HG03558 (cell line): Measurements from ENCODE around the gene ADCY4.
"Not testable (repeated sequence)": the region's sequence is repeated elsewhere in the genome, so short reads cannot be mapped to it uniquely, and the experiment has no call there.

Experiments
- ATAC-seq: cut with Tn5 transposase; IDR thresholded peaks from one replicate; pipeline ENCODE4 v1.9.1; 2021; ENCODE audit warnings: moderate number of reproducible peaks; ENCODE audit not compliant: unreplicated experiment; ENCODE audit errors: extremely low read depth

Gene ADCY4

DNA sequence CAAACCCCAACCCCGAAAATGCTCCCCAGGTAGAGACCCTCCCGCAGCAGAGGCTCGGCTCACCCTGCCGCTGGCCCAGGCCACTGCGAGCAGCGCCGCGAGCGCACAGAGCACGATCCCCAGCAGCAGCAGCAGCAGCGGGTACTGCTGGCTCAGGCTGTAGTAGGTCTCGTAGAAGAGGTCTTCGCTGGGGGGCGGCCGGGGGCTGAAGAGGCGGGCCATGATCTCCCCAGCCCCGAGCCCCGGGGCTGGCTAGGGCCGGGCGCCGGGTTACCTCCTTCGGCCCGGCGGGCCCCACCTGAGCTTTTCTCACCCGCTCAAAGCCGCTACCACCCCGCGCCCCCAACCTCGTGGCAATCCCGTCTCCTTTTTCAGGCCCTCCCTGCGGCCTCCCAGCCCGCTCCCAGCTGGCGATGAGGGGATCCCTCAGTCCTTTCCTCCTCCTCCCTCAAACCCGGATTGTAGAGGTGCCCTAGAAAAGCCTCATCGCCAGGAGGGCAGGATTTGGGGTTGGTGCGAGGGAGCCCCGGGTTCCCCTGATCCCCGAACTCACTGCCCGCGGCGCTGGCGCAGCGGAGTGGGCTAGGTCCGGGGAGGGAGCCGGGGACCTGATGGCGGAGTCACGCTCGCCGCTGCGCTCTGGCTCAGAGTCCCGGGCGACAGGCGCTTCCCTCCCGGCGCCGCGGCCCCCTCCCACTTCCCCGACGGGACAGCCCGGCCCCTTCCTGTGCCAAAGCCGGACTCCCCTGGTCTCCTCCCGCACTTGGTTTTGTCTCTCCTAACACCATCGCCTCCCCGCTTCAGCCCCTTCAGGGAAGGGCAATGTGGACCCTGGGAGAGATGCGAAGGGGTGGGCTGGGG lies at the start of gene ADCY4:
ADCY4 (minus strand) TSS at position 641 of the 861 bp plus-strand sequence; CDS start at position 222, 419 bp downstream.
- ATAC-seq: no peak

DNA sequence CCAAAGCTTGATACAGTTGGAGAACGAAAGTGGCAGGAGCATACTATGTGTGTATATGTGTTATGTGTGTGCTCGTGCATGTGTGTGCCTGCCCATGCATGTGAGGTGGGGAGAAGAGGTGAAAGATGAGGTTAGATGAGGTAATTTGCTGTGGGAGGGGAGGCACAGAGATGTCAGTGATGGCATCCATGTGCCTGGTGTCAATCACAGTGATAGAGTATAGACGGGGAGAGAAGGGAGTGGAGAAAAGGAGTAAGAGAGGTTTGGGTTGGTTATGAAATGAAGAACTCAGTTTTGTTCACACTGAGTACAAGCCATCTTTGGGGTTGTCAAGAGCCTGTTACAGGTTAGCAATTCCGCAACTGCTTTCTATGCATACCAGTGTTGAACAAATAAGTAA lies 49.3 kb upstream of the ADCY4 start:
- no peak for ATAC-seq

DNA sequence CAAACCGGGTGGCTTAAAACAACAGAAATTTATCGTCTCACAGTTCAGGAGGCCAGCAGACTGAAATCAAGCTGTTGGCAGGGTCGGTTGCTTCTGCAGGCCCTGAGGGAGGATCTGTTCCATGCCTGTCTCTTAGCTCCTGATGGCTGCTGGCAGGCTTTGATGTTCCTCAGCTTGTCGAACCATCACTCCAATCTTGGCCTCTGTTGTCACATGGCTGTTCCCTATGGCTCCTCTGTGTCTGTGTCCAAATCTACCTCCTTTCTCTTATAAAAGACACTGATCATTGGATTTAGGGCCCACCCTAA lies 47.1 kb upstream of the ADCY4 start:
- no peak for ATAC-seq

DNA sequence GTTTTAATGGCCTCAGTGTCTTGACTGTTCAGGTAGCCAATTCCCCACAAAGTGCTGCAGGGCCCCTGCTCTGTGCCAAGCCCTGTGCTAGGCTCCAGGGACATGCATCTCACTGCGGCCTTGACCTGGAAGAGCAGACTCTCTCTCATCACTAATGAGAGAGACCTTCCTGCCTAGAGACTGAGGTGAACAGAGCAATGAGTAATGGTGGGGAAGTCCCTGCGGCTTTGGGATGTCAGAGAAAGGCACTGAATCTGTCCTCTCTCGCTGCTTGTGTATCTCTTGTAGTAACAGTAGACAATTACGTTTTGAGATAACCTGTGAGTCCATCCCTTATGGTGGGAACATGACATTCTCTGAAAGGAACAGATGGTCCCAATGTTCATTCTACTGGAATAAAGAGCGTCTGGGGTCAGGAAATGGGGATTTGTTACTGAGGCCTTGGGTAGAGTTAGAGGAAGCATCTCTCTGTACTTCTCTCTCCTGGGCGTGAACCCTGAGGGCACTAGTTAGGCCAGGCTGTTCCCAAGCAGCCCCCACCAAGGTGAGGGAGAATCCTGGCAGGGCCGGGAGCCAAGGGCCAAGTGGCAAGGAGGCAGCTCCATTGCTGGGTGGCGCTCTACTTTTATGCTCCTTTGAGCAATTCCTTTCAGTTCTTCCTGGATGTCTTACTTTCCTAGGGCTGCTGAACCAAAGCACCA lies 46.6 kb upstream of the ADCY4 start:
- no peak for ATAC-seq

DNA sequence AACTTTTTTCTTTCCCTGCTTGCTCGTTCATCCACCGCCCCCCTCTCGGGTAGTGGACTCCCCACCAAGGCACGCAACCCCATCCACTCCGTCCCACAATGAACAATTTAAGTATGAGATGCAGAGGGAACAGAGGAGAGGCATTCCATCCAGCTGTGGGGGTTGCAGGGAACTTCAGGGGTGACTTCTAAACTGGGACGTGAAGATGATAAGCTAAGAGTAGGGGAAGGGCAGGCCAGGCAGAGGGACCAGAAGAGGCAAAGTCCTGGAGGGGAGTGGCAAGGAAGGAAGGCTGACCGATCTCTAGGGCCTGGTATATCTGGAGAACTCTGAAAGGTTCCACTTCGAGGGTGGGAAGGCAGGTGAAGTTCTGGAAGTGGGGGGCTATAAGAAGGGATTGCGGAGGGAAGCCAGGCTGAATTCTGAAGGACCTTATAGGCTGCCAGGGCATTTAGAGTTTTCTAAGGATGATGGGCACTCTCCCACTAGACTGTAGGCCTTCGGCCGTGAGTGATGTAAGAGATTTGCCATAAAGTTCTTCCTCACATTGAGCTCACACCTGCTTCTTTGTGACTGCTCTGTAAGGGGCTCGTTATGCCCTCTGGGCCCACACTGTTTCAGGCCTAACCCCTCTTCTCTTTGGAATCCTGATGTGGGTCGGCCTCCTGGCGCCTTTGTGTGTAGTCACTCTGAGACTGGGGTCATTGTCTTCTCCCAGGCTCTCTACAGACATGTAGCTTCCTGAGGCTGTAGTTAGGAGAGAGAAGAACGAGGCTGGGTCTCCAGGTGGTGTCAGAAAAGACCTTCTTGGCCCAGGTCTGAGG lies 45.2 kb upstream of the ADCY4 start:
- ATAC-seq: no peak

DNA sequence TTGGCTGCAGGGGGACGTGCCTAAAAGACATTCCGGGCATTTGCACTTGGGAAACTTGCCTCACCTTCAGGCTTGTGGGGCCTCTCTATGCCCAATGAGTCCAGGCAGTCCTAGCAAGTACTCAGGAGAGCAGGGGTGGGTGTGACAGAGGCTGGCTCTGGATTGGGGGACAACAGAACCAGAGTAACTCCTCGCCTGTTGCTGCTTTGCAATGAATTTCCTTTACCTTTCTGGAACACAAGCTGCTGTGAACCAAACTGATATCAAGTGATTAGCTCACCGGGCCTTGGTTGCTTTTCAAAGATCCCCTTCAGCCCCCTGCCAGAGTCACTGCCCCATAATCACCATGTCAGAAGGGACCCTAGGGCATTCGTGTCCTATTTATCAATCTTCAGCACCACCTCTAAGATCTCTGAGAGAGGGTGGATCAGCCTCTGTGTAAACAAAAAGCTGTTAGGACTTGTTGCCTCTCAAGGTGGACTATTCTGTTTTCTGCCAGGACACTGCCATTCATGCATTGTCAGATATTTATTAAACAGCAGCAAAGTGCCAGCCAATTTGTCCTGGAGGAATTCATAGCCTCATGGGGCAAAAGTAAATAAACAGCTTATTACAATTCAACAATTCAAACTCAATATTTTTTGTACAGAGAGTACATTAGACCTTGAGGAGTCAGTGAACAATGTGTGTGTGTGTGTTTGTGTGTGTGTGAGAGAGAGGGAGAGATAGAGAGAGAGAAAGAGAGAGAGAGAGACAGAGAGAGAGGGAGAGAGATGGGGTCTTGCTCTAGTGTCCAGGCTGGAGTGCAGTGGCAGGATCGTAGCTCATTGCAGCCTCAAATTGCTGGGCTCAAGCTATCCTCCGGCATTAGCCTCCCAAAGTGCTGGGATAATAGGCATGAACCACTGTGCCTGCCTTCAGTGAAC lies 44.4 kb upstream of the ADCY4 start:
- ATAC-seq: no peak

DNA sequence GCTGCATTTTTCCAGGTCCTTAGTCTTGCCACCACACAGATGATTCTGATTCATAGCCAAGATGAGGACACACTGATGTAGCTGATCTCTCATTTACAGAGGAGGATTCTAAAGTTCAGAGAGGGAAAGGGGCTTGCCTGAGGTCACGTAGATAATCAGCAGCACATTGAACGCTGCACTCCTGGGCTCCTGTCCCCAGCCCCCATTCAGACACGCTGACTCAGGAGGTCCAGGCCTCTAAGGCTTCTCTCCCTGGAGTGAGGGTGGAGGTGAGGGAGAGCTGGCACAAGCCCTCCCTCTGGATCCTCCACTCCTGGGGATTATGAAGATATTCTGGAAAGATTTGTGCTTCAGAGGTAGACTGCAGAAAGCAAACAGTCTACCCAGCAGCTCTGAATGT lies 43.5 kb upstream of the ADCY4 start:
- no peak for ATAC-seq

DNA sequence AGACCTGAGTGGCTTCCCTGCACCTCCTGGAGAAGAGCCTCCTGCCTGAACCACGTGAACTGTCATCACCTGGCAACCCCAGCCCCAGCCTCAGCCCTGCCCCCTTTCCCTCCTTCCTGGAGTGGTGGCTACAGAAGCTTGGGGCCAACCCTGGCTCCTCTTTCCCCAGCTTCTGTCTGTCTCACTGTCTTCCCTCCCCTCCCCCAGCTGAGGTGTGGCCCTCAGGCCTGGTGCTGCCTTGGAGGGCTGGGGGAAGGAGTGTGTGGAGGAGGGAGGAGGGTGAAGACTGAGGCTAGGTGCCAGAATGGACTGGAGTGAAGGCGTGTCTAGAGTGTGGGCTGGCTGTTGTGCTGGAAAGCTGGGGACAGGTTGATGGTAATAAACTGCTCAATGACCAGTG lies 42.8 kb upstream of the ADCY4 start:
- no peak for ATAC-seq

DNA sequence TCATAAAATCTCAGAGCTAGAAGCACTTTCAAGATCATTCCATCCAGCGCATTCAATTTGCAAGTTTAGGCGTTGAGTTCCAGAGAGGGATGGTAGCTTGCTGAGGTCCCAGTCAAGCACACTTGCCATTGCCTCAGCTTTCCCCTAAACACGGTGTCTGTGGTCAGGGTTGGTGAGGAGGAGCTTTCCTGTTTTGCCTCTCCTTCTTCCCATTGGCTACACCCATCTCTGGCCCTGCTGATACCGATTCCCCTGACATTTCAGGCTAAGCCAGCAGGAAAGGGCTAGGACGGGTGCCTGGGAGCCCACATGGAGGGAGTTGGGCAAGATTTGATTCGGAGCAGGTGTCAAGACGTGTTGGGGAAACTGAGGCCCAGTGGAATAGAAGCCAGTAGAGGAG lies 42.3 kb upstream of the ADCY4 start:
- ATAC-seq: no peak

DNA sequence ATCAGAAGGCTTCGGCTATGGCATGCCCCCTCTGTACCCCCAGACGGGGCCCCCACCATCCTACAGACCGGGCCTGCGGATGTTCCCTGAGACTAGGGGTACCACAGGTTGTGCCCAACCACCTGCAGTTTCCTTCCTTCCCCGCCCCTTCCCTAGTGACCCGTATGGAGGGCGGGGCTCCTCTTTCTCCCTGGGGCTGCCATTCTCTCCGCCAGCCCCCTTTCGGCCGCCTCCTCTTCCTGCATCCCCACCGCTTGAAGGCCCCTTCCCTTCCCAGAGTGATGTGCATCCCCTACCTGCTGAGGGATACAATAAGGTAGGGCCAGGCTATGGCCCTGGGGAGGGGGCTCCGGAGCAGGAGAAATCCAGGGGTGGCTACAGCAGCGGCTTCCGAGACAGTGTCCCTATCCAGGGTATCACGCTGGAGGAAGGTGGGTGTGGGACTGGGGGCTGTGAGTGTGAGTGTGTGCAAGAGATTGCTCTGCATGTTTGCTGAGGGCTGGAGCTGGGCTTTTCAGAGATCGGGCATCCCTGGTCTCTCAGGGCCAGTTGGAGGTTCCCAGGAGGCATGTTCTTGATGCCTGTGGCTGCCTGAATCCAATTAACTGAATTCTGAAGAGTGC lies 41.7 kb upstream of the ADCY4 start:
- ATAC-seq: no peak

DNA sequence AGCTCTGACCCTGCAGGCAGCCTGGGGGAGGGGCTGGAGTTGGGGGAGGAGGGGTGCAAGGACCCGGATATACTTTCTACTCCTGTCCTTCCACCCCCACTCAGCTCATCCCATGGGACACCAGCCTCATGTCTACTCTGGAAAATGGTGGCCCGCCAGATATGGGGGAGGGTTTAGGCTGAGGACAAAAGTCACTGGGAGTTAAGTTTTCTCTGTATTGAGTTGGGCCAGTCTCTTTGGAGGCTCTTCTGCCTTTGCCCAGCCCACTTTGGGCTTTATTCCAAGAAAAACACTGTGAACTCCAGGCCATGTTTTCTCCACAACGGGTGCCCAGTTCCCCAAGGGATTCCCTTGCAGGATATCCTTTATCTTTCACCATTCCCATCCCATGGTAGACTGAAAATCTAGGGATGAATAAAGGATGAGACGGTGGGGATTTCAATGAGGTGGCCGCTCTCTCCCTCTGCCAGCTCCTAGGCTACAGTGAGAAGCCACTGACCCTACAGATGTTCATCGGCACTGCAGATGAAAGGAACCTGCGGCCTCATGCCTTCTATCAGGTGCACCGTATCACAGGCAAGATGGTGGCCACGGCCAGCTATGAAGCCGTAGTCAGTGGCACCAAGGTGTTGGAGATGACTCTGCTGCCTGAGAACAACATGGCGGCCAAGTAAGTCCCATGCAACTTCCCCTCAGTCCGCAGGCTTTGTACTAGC lies 38.0 kb upstream of the ADCY4 start:
- ATAC-seq: no peak

DNA sequence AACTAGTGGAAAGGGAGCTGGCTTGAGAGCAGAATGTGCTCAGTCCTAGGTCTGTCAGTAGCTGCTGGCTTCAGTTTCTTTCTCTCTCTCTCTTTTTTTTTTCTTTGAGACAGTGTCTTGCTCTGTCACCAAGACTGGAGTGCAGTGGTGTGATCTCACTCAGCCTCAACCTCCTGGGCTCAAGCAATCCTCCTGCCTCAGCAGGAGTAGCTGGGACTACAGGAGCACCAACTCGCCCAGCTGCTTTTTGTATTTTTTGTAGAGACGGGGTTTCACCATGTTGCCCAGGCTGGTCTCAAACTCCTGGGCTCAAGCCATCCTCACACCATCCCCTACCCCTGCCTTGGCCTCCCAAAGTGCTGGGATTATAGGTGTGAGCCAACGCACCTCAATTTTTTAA lies 36.7 kb upstream of the ADCY4 start:
- not testable (repeated sequence) for ATAC-seq

DNA sequence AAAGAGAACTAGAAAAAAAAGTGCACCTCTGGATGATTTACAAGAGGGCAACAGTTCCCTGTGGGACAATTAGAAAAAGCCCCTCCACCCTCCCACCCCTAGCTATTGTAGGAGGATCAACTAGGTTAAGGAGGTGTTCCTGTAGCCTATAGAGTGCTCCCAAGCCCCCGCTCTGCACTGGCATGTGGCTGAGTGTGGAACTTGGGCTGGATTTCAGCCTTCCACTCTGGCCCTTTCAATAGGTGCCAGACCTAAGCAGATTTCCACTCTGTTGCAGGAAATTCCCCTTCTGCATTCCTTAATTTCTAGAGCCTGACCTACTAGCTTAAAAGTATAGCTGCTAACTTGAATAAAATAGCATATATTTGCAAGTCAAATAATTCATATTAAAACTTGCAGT lies 35.9 kb upstream of the ADCY4 start:
- no peak for ATAC-seq

DNA sequence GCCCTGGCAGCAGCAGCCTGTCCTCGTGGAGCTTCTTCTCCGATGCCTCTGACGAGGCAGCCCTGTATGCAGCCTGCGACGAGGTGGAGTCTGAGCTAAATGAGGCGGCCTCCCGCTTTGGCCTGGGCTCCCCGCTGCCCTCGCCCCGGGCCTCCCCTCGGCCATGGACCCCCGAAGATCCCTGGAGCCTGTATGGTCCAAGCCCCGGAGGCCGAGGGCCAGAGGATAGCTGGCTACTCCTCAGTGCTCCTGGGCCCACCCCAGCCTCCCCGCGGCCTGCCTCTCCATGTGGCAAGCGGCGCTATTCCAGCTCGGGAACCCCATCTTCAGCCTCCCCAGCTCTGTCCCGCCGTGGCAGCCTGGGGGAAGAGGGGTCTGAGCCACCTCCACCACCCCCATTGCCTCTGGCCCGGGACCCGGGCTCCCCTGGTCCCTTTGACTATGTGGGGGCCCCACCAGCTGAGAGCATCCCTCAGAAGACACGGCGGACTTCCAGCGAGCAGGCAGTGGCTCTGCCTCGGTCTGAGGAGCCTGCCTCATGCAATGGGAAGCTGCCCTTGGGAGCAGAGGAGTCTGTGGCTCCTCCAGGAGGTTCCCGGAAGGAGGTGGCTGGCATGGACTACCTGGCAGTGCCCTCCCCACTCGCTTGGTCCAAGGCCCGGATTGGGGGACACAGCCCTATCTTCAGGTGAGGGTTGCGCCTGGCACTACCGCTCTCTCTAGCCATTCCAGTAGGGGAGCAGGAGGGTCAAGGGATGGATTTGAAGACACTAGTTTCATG lies 35.2 kb upstream of the ADCY4 start:
- ATAC-seq: no peak

DNA sequence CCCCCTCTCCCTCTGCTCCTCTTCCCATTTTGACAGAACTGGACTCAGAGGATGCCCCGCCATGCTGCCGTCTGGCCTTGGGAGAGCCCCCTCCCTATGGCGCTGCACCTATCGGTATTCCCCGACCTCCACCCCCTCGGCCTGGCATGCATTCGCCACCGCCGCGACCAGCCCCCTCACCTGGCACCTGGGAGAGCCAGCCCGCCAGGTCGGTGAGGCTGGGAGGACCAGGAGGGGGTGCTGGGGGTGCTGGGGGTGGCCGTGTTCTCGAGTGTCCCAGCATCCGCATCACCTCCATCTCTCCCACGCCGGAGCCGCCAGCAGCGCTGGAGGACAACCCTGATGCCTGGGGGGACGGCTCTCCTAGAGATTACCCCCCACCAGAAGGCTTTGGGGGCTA lies 34.6 kb upstream of the ADCY4 start:
- no peak for ATAC-seq

DNA sequence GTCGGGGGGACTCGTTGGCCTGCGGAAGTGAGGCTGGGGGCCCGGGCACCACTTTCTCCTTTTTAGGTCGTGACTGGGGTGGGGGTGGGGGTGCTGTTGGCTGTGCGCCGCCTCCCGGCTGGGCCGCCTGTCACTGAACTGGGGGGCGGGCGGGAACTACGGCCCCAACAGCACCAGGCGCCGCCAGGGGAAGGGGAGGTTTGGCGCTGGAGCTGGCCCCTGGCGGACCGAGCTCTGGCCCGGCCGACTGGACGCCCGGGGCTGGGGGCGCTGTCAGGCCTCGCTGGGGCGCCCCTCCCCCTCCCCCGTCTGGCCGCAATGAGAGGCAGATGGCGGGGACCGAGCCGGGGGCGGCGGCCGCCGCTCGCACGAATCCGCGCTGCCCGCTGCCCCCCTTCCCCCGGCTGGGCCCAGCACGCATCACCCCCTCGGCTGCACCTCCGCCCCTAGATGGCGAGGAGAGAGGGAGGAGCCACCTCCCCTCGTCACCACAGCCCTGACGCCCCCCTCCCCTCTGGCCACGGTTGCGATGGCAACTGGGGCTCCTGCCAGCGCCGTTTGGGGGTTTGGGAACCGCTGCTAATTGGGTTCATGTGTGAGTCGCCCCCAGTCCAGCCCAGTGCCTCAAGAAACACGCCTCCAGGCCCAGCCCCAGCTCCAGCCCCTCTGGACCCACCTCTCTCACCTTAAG lies 33.8 kb upstream of the ADCY4 start:
- no peak for ATAC-seq

DNA sequence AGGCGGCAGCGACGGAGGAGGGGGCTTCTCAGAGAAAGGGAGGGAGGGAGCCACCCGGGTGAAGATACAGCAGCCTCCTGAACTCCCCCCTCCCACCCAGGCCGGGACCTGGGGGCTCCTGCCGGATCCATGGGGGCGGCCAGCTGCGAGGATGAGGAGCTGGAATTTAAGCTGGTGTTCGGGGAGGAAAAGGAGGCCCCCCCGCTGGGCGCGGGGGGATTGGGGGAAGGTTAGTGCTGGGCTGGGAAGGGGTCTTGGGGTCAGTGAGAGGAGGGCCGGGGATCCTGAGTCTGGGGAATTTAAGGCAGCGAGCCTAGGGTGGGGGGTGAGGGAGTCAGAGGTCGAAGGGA lies 33.3 kb upstream of the ADCY4 start:
- no peak for ATAC-seq
